Endometrium (tissue), 2 donors: ENCODE measurements around the gene PIF1.

ENCODE experiments used
- FAIRE-seq: peaks from 2 replicates; lab custom pipeline; 2012; peaks lifted over from hg19 to GRCh38; lab: Jason Lieb, UNC
- donor health status: control.
- donor health status: control.

Gene PIF1

DNA sequence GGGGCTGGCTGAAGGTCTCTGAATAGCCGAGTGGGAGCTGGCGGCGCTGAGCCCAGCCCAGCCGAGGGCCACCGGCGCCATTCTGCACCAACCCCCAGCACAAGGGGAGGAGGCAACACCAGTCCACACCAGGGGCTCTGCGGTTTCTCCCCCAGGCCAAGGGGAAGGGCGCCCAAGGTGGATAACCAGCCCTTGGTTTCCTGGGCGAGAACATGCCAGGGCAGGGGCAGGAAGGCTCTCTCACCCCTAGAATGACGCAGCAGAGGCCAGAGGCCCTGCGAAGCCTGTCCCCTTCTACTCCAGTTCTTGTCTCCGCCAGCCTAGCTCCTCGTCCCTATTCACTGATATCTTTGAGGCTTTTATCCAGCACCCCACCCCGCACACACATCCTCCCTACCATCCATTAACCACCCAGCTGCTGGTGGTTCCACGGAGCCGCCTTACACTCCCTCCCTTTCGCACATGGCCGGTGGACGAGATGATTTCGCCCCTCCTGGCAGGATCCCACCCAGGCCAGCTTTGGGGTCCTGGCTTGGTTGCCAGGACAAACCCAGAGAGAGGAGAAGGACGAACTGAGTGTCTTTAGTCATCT lies 51.3 kb downstream of the PIF1 start:
- no peak for FAIRE-seq

DNA sequence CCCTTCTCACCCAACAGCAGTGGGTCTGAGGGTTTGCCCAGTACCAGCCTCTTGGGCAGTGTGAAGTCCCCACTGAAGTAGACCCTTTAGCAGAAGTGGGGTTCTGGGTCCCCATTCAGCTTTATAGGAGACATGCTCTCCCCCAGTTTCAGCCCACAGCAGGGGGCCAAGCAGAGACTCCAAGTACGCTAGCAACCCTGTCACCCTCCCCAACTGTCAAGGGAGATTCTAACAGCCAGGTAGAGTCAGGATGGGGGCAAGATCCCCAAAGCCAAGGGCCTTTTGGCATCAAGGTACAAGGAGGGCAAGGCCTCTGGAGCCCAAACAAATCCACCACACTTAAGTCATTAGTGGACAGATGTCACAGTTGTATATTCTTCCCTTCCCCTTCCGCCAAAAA lies 51.8 kb downstream of the PIF1 start:
- FAIRE-seq: no peak

DNA sequence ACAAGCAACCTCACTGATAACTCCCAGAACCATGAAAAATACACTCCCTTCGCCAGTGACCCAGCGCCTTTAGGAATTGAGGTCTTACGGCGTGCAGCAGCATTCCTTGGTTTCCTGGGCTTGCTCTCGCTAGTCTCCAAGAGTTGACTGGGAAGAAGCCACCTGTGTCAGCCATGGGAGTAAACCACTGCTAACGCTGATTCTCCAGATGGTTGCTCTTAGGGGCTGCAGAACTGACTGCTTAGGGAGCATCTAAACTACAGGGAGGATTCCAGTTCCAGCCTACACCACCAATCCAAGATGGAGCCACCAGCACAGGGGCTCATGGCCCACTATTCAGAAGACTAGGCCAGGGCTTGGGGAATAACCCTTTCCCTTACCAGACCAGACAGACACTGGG lies 52.5 kb downstream of the PIF1 start:
- FAIRE-seq: no peak

DNA sequence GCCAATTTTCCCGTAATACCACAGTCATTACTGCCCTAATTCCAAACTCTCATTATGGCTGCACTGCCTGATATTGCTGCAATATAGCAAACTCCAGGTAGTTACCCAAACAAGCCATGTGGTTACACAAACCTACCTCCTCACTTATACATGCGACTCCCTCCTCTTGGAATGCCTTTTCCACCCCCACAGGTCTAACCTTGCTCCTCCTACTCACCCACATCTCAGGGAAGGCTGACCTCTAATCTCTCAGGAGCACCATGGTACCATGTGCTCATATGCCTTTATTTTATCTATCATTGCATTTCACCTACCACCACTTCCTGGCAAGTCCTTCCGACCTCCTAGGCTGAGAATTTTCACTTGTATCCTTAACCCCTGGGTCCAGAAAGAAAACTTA lies 53.0 kb downstream of the PIF1 start:
- no peak for FAIRE-seq

DNA sequence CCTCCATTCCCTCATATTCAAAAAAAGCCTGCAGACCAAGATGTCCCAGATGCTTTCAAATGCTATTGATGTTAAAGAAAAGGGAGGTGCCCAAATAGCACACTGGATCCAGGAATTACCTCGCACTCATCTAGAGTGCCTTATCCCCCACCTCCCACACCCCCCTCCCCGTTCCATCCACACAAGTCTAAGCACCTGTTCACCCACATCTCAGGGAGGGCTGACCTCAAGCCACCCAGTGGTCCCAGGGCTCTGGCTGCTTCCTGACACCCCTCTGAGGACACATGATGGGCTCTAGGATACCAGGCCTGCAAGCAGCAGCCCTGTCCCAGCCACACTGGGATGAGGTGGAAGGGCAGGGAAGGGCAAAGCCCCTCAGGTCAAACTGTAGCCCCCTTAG lies 54.8 kb downstream of the PIF1 start:
- FAIRE-seq: no peak

DNA sequence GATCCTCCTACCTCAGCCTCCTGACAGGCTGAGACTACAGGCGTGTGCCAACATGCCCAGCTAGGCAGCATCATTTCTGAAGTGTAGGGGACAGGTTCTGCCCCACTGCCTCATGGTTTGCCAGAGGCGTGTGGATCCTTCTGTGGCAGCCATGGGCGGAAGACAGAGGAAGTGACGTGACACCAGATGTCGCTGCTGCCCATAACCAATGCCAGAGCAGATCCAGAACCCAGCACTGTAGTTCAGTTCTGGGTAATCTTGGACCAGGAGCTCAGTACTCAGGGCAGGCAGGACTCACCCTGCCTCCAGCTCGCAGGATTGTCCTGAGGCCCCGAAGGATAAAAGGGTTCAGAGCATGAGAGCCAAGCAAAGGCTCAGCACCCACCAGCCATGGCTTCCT lies 58.2 kb downstream of the PIF1 start:
- FAIRE-seq: no peak

DNA sequence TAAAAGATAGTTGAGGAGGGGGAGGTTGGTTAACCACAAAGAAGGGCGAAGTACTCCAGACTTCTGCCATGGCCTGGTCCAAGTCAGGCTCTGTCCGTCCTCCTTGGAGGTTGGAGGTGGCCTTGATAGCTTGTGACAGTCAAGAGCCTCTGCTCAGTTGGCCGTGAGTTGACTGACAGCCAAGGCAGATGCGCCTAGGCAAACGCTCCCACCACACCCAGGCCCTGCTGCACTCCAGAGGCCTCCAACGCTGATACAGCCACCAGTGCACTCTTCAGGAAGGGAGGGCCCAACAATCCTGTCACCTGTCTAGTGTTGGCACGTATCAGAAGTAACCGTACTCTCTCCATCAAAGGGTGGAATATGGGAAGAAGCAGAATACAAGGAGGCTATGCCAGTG lies 59.4 kb downstream of the PIF1 start:
- no peak for FAIRE-seq
